Fibroblast of lung (primary cell): ENCODE measurements around the gene IL1RAPL2. TPM values are rescaled to one million over a fixed set of nuclear protein-coding genes. Genes with fewer than 3 reads are reported as not detected.
A peak's percentile ranks its signal among the peaks of the same experiment; 100 is the strongest.

Experiments used
- DNase-seq, 2 donors: peaks; one replicate each; pipeline versions ENCODE4 v3.0.0 to v3.0.0-alpha.2; 2010; ENCODE audit warnings: low read depth in 2 of 2
- H2AFZ ChIP-seq: 2 replicates; pipeline ENCODE4 v1.5.1; 2012; ENCODE audit warnings: low read length, control low read depth, inconsistent platforms
- H3K27ac ChIP-seq: 2 replicates; pipeline ENCODE4 v1.5.1; 2011; ENCODE audit warnings: low read length, control low read depth; ENCODE audit not compliant: insufficient read depth
- H3K27me3 ChIP-seq: 2 replicates; pipeline ENCODE4 v1.5.1; 2011; ENCODE audit warnings: mild to moderate bottlenecking, low read length; ENCODE audit not compliant: control insufficient read depth, insufficient read depth
- H3K36me3 ChIP-seq: 2 replicates; pipeline ENCODE4 v1.5.1; 2011; ENCODE audit warnings: low read length; ENCODE audit not compliant: control insufficient read depth, insufficient read depth
- H3K4me1 ChIP-seq: 2 replicates; pipeline ENCODE4 v1.5.1; 2011; ENCODE audit warnings: low read length; ENCODE audit not compliant: control insufficient read depth, insufficient read depth; ENCODE audit errors: extremely low read depth
- H3K4me2 ChIP-seq: 2 replicates; pipeline ENCODE4 v1.5.1; 2011; ENCODE audit warnings: low read length, control low read depth; ENCODE audit not compliant: insufficient read depth; ENCODE audit errors: extremely low read depth
- H3K4me3 ChIP-seq, 4 experiments: fragments of 200-600 bp in 1 of 4; sonication (generic) in 1 of 4; replicated peaks in 1 of 4; 2 replicates each; pipeline ENCODE4 v1.5.1; 2011 to 2016; ENCODE audit warnings: low read length in 4 of 4, low read depth in 3 of 4, mild to moderate bottlenecking in 3 of 4, control low read depth in 2 of 4, inconsistent platforms in 1 of 4, mixed read lengths in 1 of 4; ENCODE audit not compliant: insufficient read depth in 1 of 4; ENCODE audit errors: control extremely low read depth in 1 of 4
- H3K79me2 ChIP-seq: 2 replicates; pipeline ENCODE4 v1.5.1; 2012; ENCODE audit warnings: mild to moderate bottlenecking, low read length, inconsistent platforms; ENCODE audit not compliant: control insufficient read depth, insufficient read depth
- H3K9ac ChIP-seq: 2 replicates; pipeline ENCODE4 v1.5.1; 2011; ENCODE audit warnings: mild to moderate bottlenecking, low read length, control low read depth; ENCODE audit not compliant: insufficient read depth
- H3K9me3 ChIP-seq: 2 replicates; pipeline ENCODE4 v1.5.1; 2012; ENCODE audit warnings: low read depth, low read length; ENCODE audit not compliant: control insufficient read depth, insufficient read depth
- H4K20me1 ChIP-seq: 2 replicates; pipeline ENCODE4 v1.5.1; 2011; ENCODE audit warnings: low read length; ENCODE audit not compliant: control insufficient read depth, insufficient read depth; ENCODE audit errors: extremely low read depth
- CTCF ChIP-seq, 2 donors: IDR thresholded peaks in 1 of 2; conservative IDR thresholded peaks in 1 of 2; 1 replicate in 1 of 2; 2 replicates in 1 of 2; pipeline ENCODE4 v1.5.1; 2011 to 2012; ENCODE audit warnings: low read length in 2 of 2, control low read depth in 1 of 2, inconsistent platforms in 1 of 2, low read depth in 1 of 2, mild to moderate bottlenecking in 1 of 2
- EZH2 ChIP-seq: IDR thresholded peaks from 2 replicates; pipeline ENCODE4 v1.5.1; 2012; ENCODE audit warnings: low read length, control low read depth, mild to moderate bottlenecking; ENCODE audit errors: missing control alignments
- polyA plus RNA-seq, 2 donors: library from polyadenylated mRNA; depleted of rRNA in 1 of 2; stranded (reverse) in 1 of 2; unstranded in 1 of 2; fragments of >200 nt; gene quantifications; 2 replicates each; pipeline ENCODE4 v1.2.1, GENCODE V29; 2011 to 2012; ENCODE audit warnings: missing spikeins in 1 of 2
- total RNA-seq: library from RNA; depleted of rRNA; stranded (reverse); fragments of >200 nt; gene quantifications from 2 replicates; pipeline ENCODE4 v1.2.1, GENCODE V29; 2014

The IL1RAPL2 gene
- total and polyA plus RNA-seq, 2 donors (not counting 1 experiment from before 2014, with no cell fraction given) = 0.22 TPM; not detected in 1

- H3K79me2 ChIP-seq = no peaks in the 10 kb centered on the region
- no peak overlapping the region for H3K4me3 ChIP-seq
- H3K27me3 ChIP-seq = no peaks in the 10 kb centered on the region
- H3K9ac ChIP-seq = no peak overlapping the region
- no peak overlapping the region for H2AFZ ChIP-seq
- no peak overlapping the region for H3K4me2 ChIP-seq
- DNase-seq = no peak
- no peaks in the 10 kb centered on the region for H3K4me1 ChIP-seq
- TF ChIP-seq EZH2 = no peak
- no peak for TF ChIP-seq CTCF (conservative IDR thresholded peaks at IDR 0.05 in 1 of 2, IDR thresholded peaks at IDR 0.05 in 1 of 2; ENCODE audit: low read depth in 1 of 2, low read length in 2 of 2)
- H4K20me1 ChIP-seq = no peaks in the 10 kb centered on the region
- no peaks in the 10 kb centered on the region for H3K9me3 ChIP-seq
- H3K36me3 ChIP-seq = no peaks in the 10 kb centered on the region
- no peak overlapping the region for H3K27ac ChIP-seq
Observed at GRCh38 chrX:105475801-105476200, 909.8 kb downstream of the IL1RAPL2 start.

- Histone ChIP-seq H3K4me3 (no peak overlapping the region), H4K20me1 (no peaks in the 10 kb centered on the region), H3K27me3 (no peaks in the 10 kb centered on the region), H3K9me3 (no peaks in the 10 kb centered on the region), H3K27ac (no peak overlapping the region), H3K9ac (no peak overlapping the region), H3K36me3 (no peaks in the 10 kb centered on the region), H3K79me2 (no peaks in the 10 kb centered on the region), H3K4me1 (no peaks in the 10 kb centered on the region), H3K4me2 (no peak overlapping the region), H2AFZ (no peak overlapping the region)
- DNase-seq = peak in 1 of 2 donors; percentile 24
- TF ChIP-seq CTCF (conservative IDR thresholded peaks at IDR 0.05 in 1 of 2, IDR thresholded peaks at IDR 0.05 in 1 of 2; ENCODE audit: low read depth in 1 of 2, low read length in 2 of 2) = no peak
- TF ChIP-seq EZH2 = no peak
Observed at GRCh38 chrX:105477351-105477750, 911.4 kb downstream of the IL1RAPL2 start.

DNA sequence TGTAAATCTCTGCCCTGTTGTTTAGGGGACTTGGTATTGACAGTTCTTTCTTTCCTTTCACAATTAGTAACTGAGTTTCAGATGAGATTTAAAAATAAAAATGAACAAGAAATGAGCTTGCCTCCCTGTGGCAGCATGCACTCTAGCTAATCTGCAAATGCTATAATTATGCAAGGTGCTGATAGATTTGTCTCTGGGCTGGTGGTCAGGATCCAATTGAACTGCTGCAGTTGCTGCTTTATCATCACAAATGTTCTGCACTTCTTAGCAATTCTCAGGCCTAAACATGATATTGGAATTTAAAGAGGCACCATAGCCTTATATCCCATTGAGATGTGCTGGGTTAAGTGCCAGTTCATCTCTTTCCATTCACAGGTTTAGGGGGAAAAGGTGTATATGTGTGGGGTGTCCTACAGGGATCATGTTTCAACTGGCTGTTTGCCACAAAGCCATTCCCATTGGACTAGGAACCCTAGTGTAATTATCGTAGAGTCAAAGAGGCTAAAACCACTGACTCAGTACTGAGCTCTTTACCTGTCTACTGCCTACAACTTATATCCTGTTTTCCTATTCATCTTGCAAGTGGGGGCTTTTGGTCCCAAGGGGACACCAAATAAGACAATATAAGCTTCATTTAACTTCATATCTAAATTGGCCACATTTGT is 914.8 kb downstream of the IL1RAPL2 start:
- no peaks in the 10 kb centered on the region for H3K27me3 ChIP-seq
- no peak for TF ChIP-seq CTCF (conservative IDR thresholded peaks at IDR 0.05 in 1 of 2, IDR thresholded peaks at IDR 0.05 in 1 of 2; ENCODE audit: low read depth in 1 of 2, low read length in 2 of 2)
- TF ChIP-seq EZH2 = no peak
- no peak overlapping the region for H3K4me2 ChIP-seq
- no peaks in the 10 kb centered on the region for H4K20me1 ChIP-seq
- no peak overlapping the region for H3K4me3 ChIP-seq
- DNase-seq = no peak
- no peak overlapping the region for H3K9ac ChIP-seq
- no peak overlapping the region for H2AFZ ChIP-seq
- no peaks in the 10 kb centered on the region for H3K4me1 ChIP-seq
- H3K27ac ChIP-seq = no peak overlapping the region
- no peaks in the 10 kb centered on the region for H3K9me3 ChIP-seq
- no peaks in the 10 kb centered on the region for H3K79me2 ChIP-seq
- H3K36me3 ChIP-seq = no peaks in the 10 kb centered on the region
